Nasal cavity respiratory epithelium epithelial cell of viscerocranial mucosa (primary cell): Measurements from ENCODE around the gene HTR3A. TPM values are rescaled to one million over a fixed set of nuclear protein-coding genes. Genes with fewer than 3 reads are reported as not detected.

ENCODE experiments used
- total RNA-seq: library from RNA; depleted of rRNA; stranded (reverse); fragments of >200 nt; gene quantifications from 2 replicates; pipeline ENCODE4 v1.2.3, GENCODE V29; 2014

HTR3A gene
- 0.14 TPM in 1 of 2 replicates, not detected in the other for total RNA-seq

GRCh38 chr11:113974741-113975470 is at the start of gene HTR3A:
HTR3A (plus strand) TSS chr11:113975108; CDS start chr11:113975326, 218 bp downstream.

Other genes starting within 250 kb of the HTR3A start
- 23.6 and 25.6 TPM in 2 replicates for gene ZW10, start 201.4 kb upstream of the HTR3A start, total RNA-seq
- gene CLDN25, start 195.3 kb upstream of the HTR3A start, total RNA-seq: not detected in 2 replicates
- 33.5 and 41.1 TPM in 2 replicates for gene USP28, start 99.5 kb upstream of the HTR3A start, total RNA-seq
- not detected in 2 replicates for gene HTR3B, start 70.3 kb upstream of the HTR3A start, total RNA-seq
- under 0.01 and 2.6 TPM in 2 replicates for gene ZBTB16, start 84.6 kb downstream of the HTR3A start, total RNA-seq